HFFc6 (cell line): Measurements from ENCODE around the gene STAM. TPM values are rescaled to one million over a fixed set of nuclear protein-coding genes. Genes with fewer than 3 reads are reported as not detected.
"Not testable (repeated sequence)": the region's sequence is repeated elsewhere in the genome, so short reads cannot be mapped to it uniquely, and the experiment has no call there.

Experiments used
- DNase-seq: peaks from one replicate; pipeline ENCODE4 v3.0.0-alpha.2; 2018
- H3K27ac Mint-ChIP-seq: 2 replicates; pipeline ENCODE4 v1.8.0; 2020; ENCODE audit warnings: mild to moderate bottlenecking, mixed read lengths
- H3K27me3 Mint-ChIP-seq: 2 replicates; pipeline ENCODE4 v1.8.0; 2021; ENCODE audit warnings: mild to moderate bottlenecking, moderate library complexity, mixed read lengths; ENCODE audit not compliant: insufficient read depth
- H3K36me3 Mint-ChIP-seq: 2 replicates; pipeline ENCODE4 v1.8.0; 2021; ENCODE audit warnings: low read depth, mixed read lengths
- H3K4me1 Mint-ChIP-seq: 2 replicates; pipeline ENCODE4 v1.8.0; 2020; ENCODE audit warnings: low read depth, mixed read lengths
- H3K4me3 Mint-ChIP-seq: 2 replicates; pipeline ENCODE4 v1.8.0; 2020; ENCODE audit warnings: mild to moderate bottlenecking, moderate library complexity, mixed read lengths
- H3K9me3 Mint-ChIP-seq: 2 replicates; pipeline ENCODE4 v1.8.0; 2020; ENCODE audit warnings: mild to moderate bottlenecking, mixed read lengths
- CTCF ChIP-seq: fragments of 200-600 bp; sonication (generic); IDR thresholded peaks from 2 replicates; pipeline ENCODE4 v1.5.0; 2021; ENCODE audit warnings: antibody characterized with exemption, mild to moderate bottlenecking
- total RNA-seq, 6 experiments: library from RNA; stranded (reverse); fragmentation: NEBNext Ultra II Directional; extraction: Animal tissue kit (Norgen Biotek cat#: 25700); gene quantifications; 2 replicates in 1 of 6; 3 replicates in 5 of 6; pipeline ENCODE4 v1.2.3, GENCODE V29; 2021

Gene STAM
- total RNA-seq, 6 experiments from 2014 or later = 37.8 to 46.9 (median 43.2) TPM

- Mint-ChIP-seq H3K4me3 (no peak overlapping the region), H3K36me3 (no peaks in the 10 kb centered on the region), H3K27me3 (peaks cover 5% of the 10 kb centered on the region), H3K9me3 (no peaks in the 10 kb centered on the region), H3K27ac (no peak overlapping the region), H3K4me1 (peaks cover 18% of the 10 kb centered on the region)
- DNase-seq = no peak
- TF ChIP-seq CTCF = no peak
Observed at GRCh38 chr10:17622061-17622460, 21.9 kb upstream of the STAM start.

GRCh38 chr10:17624996-17625395 lies 19.0 kb upstream of the STAM start:
- H3K4me1 Mint-ChIP-seq = peaks cover 7% of the 10 kb centered on the region

GRCh38 chr10:17626656-17627055 lies 17.3 kb upstream of the STAM start:
- Mint-ChIP-seq H3K9me3 (no peaks in the 10 kb centered on the region), H3K27ac (no peak overlapping the region), H3K4me3 (no peak overlapping the region), H3K4me1 (peaks cover 7% of the 10 kb centered on the region), H3K27me3 (peaks cover 6% of the 10 kb centered on the region), H3K36me3 (no peaks in the 10 kb centered on the region)
- no peak for TF ChIP-seq CTCF
- DNase-seq = no peak

More at GRCh38 chr10:17624996-17625395, 19.0 kb upstream of the STAM start:
- no peaks in the 10 kb centered on the region for H3K9me3 Mint-ChIP-seq
- peaks cover 4% of the 10 kb centered on the region for H3K27me3 Mint-ChIP-seq
- H3K36me3 Mint-ChIP-seq = no peaks in the 10 kb centered on the region
- no peak overlapping the region for H3K4me3 Mint-ChIP-seq
- DNase-seq = no peak
- no peak overlapping the region for H3K27ac Mint-ChIP-seq
- no peak for TF ChIP-seq CTCF

GRCh38 chr10:17632590-17632989 lies 11.4 kb upstream of the STAM start:
- H3K9me3 Mint-ChIP-seq = not testable (repeated sequence)

GRCh38 chr10:17633353-17633752 lies 10.6 kb upstream of the STAM start:
- Mint-ChIP-seq H3K4me3 (no peak overlapping the region), H3K9me3 (no peaks in the 10 kb centered on the region), H3K36me3 (no peaks in the 10 kb centered on the region), H3K27ac (no peak overlapping the region), H3K4me1 (no peaks in the 10 kb centered on the region), H3K27me3 (peaks cover 4% of the 10 kb centered on the region)
- no peak for DNase-seq
- TF ChIP-seq CTCF = no peak

More at GRCh38 chr10:17632590-17632989, 11.4 kb upstream of the STAM start:
- H3K4me3 Mint-ChIP-seq, DNase-seq, H3K27me3 Mint-ChIP-seq, H3K36me3 Mint-ChIP-seq, H3K4me1 Mint-ChIP-seq, H3K27ac Mint-ChIP-seq: not testable (repeated sequence)

- Mint-ChIP-seq H3K9me3 (no peaks in the 10 kb centered on the region), H3K27me3 (no peaks in the 10 kb centered on the region), H3K36me3 (peaks cover 7% of the 10 kb centered on the region; the same call in 1 of the 2 replicates), H3K4me3 (no peak overlapping the region), H3K4me1 (peaks cover 12% of the 10 kb centered on the region), H3K27ac (no peak overlapping the region)
- TF ChIP-seq CTCF = no peak
- no peak for DNase-seq
Observed at GRCh38 chr10:17637869-17638268, 6.1 kb upstream of the STAM start.
